ENCODE measurements around the gene TIGD6. TPM values are rescaled to one million over a fixed set of nuclear protein-coding genes. Genes with fewer than 3 reads are reported as not detected.

TIGD6 gene
- total and polyA plus RNA-seq, 9 of the 15 experiments (the other 6 are each of a cell fraction or from before 2014, with no cell fraction given), result 1.8 to 6.3 (median 3.9) TPM

DNA sequence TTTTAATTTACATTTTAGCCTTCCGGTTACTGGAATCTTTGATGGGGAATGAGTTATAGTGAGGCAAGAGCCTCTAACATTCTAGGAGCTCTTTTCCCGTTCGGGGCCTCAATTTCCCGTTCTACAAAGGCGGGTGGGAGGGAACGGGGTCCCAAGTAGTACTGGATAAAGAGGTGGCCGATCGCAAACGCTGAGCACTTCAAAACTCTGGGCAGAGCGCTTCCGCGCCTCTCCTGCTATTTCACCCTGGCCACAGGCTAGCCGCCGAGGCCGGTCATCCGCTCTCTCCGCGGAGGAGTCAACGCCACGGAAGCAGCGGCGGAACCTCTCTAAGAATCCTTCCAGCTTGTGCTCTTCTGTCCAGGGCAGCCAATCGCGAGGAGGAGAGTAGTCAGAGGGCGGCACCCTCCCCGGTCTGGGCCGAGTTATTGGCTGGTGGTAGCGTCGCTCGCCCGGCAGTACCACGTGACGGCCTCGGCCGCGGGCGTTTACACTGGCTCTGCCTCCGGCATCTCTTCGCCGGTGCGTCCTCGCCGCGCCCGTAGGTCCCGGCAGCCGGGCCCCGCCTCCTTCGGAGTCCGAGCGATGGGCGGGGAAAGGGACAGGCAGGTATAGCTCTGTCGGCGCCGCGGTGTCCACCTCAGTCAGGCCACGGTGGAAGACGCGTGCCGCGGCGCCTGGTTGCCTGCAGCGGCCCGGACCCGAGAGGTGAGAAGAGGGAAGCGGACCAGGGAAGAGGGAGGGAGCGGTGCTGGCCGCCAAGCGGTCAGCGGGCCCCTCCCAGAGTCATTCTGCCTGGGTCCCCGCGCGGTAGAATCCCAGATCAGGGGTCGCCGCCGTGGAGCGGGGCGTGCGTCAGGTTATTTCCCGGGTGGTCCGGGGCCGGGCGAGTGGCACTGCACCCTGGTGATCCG is 39.9 kb downstream of the TIGD6 start, which contains the start of gene SLC26A2 (continued):
- TF ChIP-seq SP2 (IDR thresholded peaks at IDR 0.05; ENCODE audit: extremely low read depth, low read depth, low read length, poor library complexity, severe bottlenecking), result peak; percentile 87

DNA sequence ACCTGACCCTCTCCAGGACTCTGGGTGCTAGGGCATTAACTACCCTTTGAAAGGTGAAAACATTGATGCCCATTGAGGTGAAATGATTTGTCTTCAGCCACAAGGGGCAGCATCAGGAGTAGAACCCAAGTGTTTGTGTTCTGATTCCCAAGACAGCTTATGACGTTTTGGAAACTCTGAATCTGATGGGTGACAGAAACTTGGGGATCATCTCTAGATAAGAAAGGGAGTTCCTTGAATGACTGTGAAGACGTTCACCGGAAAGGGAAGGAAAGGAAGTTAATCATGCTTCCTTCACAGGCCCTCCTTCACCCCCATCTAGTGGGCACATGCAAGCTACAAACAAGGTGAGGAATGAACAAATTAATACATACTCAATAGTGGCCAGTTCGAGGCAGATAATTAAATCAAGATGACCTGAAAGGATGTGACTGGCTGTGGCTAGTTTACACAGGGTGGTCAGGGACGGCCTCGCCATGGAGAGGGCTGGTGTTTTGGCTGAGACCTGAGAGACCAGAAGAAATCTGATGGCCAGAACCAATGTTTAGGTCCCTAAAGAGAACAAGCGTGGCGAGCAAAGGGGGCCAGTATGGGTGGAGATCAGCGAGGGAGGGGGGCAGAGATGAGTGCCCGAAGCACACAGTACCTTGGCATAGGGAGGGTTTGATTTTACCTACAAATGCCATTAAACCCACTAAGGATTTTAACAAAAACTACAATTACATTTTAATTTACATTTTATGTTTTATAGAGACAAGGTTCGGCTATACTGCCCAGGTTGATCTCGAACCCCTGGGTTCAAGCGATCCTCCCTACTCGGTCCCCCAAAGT is 40.8 kb downstream of the TIGD6 start:
- Histone ChIP-seq H2AFZ (ENCODE audit: low read depth, low read length) (peak overlapping the region; percentile 90), H3K4me3 (peak overlapping the region; percentile 66), H3K27me3 (ENCODE audit: control insufficient read depth in 2 of 2, insufficient read depth in 2 of 2, low read length in 2 of 2) (no peaks in the 10 kb centered on the region), H4K20me1 (replicated peaks; ENCODE audit: control insufficient read depth, insufficient read depth, low read length) (no peaks in the 10 kb centered on the region), H3K79me2 (ENCODE audit: control insufficient read depth, insufficient read depth, low read length) (0 out of 3 replicates have a peak, but pooled peaks cover 4% of the 10 kb centered on the region), H3K4me1 (replicated peaks in 1 of 2; ENCODE audit: control insufficient read depth in 2 of 2, insufficient read depth in 2 of 2, low read length in 2 of 2) (peaks cover 14 to 21% of the 10 kb centered on the region in 2 experiments; a peak in 4 of 5 replicates), H3K4me2 (ENCODE audit: insufficient read depth, low read length) (peak overlapping the region; percentile 73), H3K27ac (ENCODE audit: extremely low read depth, low read depth, low read length) (peak overlapping the region; percentile 84), H3K9me3 (replicated peaks; ENCODE audit: control insufficient read depth, insufficient read depth, low read depth, low read length) (no peaks in the 10 kb centered on the region), H3K36me3 (ENCODE audit: control insufficient read depth, insufficient read depth, low read length) (no peaks in the 10 kb centered on the region), H3K9me1 (ENCODE audit: control insufficient read depth, insufficient read depth, low read length) (no peaks in the 10 kb centered on the region), H3K9ac (ENCODE audit: insufficient read depth in 1 of 2, low read depth in 2 of 2, low read length in 2 of 2) (peak overlapping the region; percentile 70 to 91; a peak in 3 of 4 replicates)
- ChIA-PET POLR2A (interaction anchor here (0.6 to 2.4 kb wide), 21 partner anchors 8 to 489 kb away, joined by 3 to 12 read pairs (median 4); no protein-coding TSS in a partner anchor), CTCF (ENCODE audit: low intra/inter-chr PET ratio) (interaction anchor here (0.6 to 5.1 kb wide), 4 partner anchors 107 to 323 kb away, joined by 3 to 59 read pairs (median 4); no protein-coding TSS in a partner anchor)
- DNase-seq (ENCODE audit: extremely low read depth in 1 of 4, low spot score in 3 of 4), result peak; percentile 55 to 79 (median 60)
- in situ Hi-C loops (cut with MboI) (loop anchor here (10.0 kb wide), 1 partner anchor 105 kb away; no protein-coding TSS in a partner anchor), intact Hi-C loops (cut with micrococcal nuclease) (loop anchor here (1.0 to 5.0 kb wide), 3 partner anchors 57 to 323 kb away; no protein-coding TSS in a partner anchor)
- 23% methylated on average over 14 of the region's 14 CpGs for WGBS (ENCODE audit: insufficient coverage, low coverage, missing lambda C conversion rate)
- ATAC-seq, result peak; percentile 12
- no TSS peak for BruUV-seq (replicated peaks)
- FAIRE-seq, result peak; percentile 92
- TF ChIP-seq TGIF2 (CRISPR knock-in tag; IDR thresholded peaks at IDR 0.05), result no peak
- TF ChIP-seq, protein P1, sequence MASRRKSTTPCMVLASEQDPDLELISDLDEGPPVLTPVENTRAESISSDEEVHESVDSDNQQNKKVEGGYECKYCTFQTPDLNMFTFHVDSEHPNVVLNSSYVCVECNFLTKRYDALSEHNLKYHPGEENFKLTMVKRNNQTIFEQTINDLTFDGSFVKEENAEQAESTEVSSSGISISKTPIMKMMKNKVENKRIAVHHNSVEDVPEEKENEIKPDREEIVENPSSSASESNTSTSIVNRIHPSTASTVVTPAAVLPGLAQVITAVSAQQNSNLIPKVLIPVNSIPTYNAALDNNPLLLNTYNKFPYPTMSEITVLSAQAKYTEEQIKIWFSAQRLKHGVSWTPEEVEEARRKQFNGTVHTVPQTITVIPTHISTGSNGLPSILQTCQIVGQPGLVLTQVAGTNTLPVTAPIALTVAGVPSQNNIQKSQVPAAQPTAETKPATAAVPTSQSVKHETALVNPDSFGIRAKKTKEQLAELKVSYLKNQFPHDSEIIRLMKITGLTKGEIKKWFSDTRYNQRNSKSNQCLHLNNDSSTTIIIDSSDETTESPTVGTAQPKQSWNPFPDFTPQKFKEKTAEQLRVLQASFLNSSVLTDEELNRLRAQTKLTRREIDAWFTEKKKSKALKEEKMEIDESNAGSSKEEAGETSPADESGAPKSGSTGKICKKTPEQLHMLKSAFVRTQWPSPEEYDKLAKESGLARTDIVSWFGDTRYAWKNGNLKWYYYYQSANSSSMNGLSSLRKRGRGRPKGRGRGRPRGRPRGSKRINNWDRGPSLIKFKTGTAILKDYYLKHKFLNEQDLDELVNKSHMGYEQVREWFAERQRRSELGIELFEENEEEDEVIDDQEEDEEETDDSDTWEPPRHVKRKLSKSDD (conservative IDR thresholded peaks at IDR 0.05; ENCODE audit: low read length), result 0 out of 2 replicates have a peak, but pooled peaks have one; percentile 44
- TF ChIP-seq EHMT2 (IDR thresholded peaks at IDR 0.05), result peak; percentile 64; the same call in 1 of the 2 replicates
- no peak; the same call in 1 of the 2 replicates for TF ChIP-seq ZNF589 (CRISPR knock-in tag; IDR thresholded peaks at IDR 0.05; ENCODE audit: low read depth)
- peak; percentile 68 for TF ChIP-seq BRD9 (IDR thresholded peaks at IDR 0.05; ENCODE audit: low read depth, partially characterized antibody)
- peak; percentile 67; the same call in 1 of the 2 replicates for TF ChIP-seq MTA1 (IDR thresholded peaks at IDR 0.05; ENCODE audit: borderline replicate concordance)
- TF ChIP-seq GATA2 (CRISPR knock-in tag; IDR thresholded peaks at IDR 0.05), result peak; percentile 46; the same call in 1 of the 2 replicates
- TF ChIP-seq KDM1A (IDR thresholded peaks at IDR 0.05), result peak; percentile 29 to 60; a peak in 3 of 4 replicates
- TF ChIP-seq NCOA1 (IDR thresholded peaks at IDR 0.05; ENCODE audit: low read depth), result no peak
- TF ChIP-seq CC2D1A (IDR thresholded peaks at IDR 0.05), result 0 out of 2 replicates have a peak, but pooled peaks have one; percentile 45
- TF ChIP-seq MAZ (CRISPR knock-in tag; conservative IDR thresholded peaks at IDR 0.05 in 1 of 2, IDR thresholded peaks at IDR 0.05 in 1 of 2), result peak in 1 of 2 experiments; percentile 46; a peak in 1 of 4 replicates
- TF ChIP-seq JUND (IDR thresholded peaks at IDR 0.05; ENCODE audit: borderline replicate concordance, low read depth, low read length), result peak; percentile 89
- TF ChIP-seq JUND (tag; IDR thresholded peaks at IDR 0.05; ENCODE audit: borderline replicate concordance, low read depth, low read length), result peak; percentile 90; the same call in 2 of the 3 replicates
